GM12878 (cell line): ENCODE results near the gene SH3BP1. TPM values are rescaled to one million over a fixed set of nuclear protein-coding genes. Genes with fewer than 3 reads are reported as not detected.

Experiments used
- ATAC-seq: fragments of 200-7000 bp; cut with Tn5 transposase; 3 replicates; pipeline ENCODE4 v1.9.1; 2020; ENCODE audit warnings: mild to moderate bottlenecking, moderate library complexity
- BruUV-seq: library from RNA; stranded (reverse); fragments of 400-500 nt; replicated peaks from 2 replicates; lab custom pipeline; 2021; lab: Mats Ljungman, UMichigan
- CTCF ChIA-PET: fragments of 300-600 bp; sonication (Branson Sonifier 250); formaldehyde crosslinking; extraction: SDS; loops from one replicate; lab custom pipeline; 2021; ENCODE audit warnings: inconsistent platforms; lab: Yijun Ruan, JAX
- POLR2A ChIA-PET: fragments of 350-600 bp; formaldehyde crosslinking; extraction: SDS; loops from one replicate; lab custom pipeline; 2021; ENCODE audit warnings: inconsistent platforms; lab: Charles Lee
- RAD21 ChIA-PET: fragments of 300-600 bp; sonication (Branson Sonifier 250); formaldehyde crosslinking; loops from one replicate; lab custom pipeline; 2023; ENCODE audit warnings: antibody characterized with exemption; ENCODE audit not compliant: unreplicated experiment; lab: Charles Lee
- SMC1A ChIA-PET: fragments of 300-600 bp; sonication (Branson Sonifier 250); formaldehyde crosslinking; loops from one replicate; lab custom pipeline; 2023; ENCODE audit not compliant: unreplicated experiment, uncharacterized antibody; lab: Charles Lee
- DNase-seq: peaks from one replicate; pipeline ENCODE4 v3.0.0-alpha.2; 2011; ENCODE audit warnings: low read depth, low spot score
- FAIRE-seq: peaks from 3 replicates; lab custom pipeline; 2011; peaks lifted over from hg19 to GRCh38; lab: Jason Lieb, UNC
- H2AFZ ChIP-seq: 2 replicates; pipeline ENCODE4 v1.6.0; 2011; ENCODE audit warnings: low read depth, low read length, control low read depth; ENCODE audit not compliant: control insufficient read depth
- H3K27ac ChIP-seq: 2 replicates; pipeline ENCODE4 v1.5.1; 2011; ENCODE audit warnings: control low read depth; ENCODE audit not compliant: control insufficient read depth, insufficient read depth
- H3K27me3 ChIP-seq, 2 experiments: replicated peaks in 1 of 2; 2 replicates each; pipeline versions ENCODE4 v1.6.0 to v1.6.1; 2011; ENCODE audit warnings: low read length in 1 of 2; ENCODE audit not compliant: control insufficient read depth in 2 of 2, insufficient read depth in 2 of 2
- H3K36me3 ChIP-seq, 2 experiments: 2 replicates each; pipeline ENCODE4 v1.5.1; 2011; ENCODE audit warnings: low read length in 1 of 2; ENCODE audit not compliant: control insufficient read depth in 2 of 2, insufficient read depth in 2 of 2
- H3K4me1 ChIP-seq: 2 replicates; pipeline ENCODE4 v1.6.1; 2011; ENCODE audit warnings: mild to moderate bottlenecking, low read length, moderate library complexity, mixed read lengths; ENCODE audit not compliant: control insufficient read depth, insufficient read depth
- H3K4me2 ChIP-seq: 2 replicates; pipeline ENCODE4 v1.6.0; 2011; ENCODE audit warnings: control low read depth; ENCODE audit not compliant: control insufficient read depth, insufficient read depth
- H3K4me3 ChIP-seq: fragments of 200-600 bp; sonication (generic); 2 replicates; pipeline ENCODE4 v1.5.1; 2016
- H3K79me2 ChIP-seq: 2 replicates; pipeline ENCODE4 v1.6.0; 2011; ENCODE audit warnings: low read length; ENCODE audit not compliant: control insufficient read depth, insufficient read depth
- H3K9ac ChIP-seq: 2 replicates; pipeline ENCODE4 v1.8.0; 2011; ENCODE audit warnings: low read length, control low read depth, mixed read lengths; ENCODE audit not compliant: control insufficient read depth, insufficient read depth
- H3K9me3 ChIP-seq: replicated peaks from 3 replicates; pipeline ENCODE4 v1.5.1; 2011; ENCODE audit warnings: mild to moderate bottlenecking, low read length; ENCODE audit not compliant: control insufficient read depth, insufficient read depth
- H4K20me1 ChIP-seq: 2 replicates; pipeline ENCODE4 v1.6.0; 2011; ENCODE audit not compliant: control insufficient read depth, insufficient read depth
- CBX3 ChIP-seq: fragments of 200-600 bp; sonication (generic); IDR thresholded peaks from 2 replicates; pipeline ENCODE4 v1.6.1; 2016; ENCODE audit warnings: low read depth, borderline replicate concordance
- DPF2 ChIP-seq: fragments of 450-650 bp; IDR thresholded peaks from 2 replicates; pipeline ENCODE4 v1.6.1; 2017; ENCODE audit warnings: mild to moderate bottlenecking
- EGR1 ChIP-seq, 2 experiments: IDR thresholded peaks; 1 replicate in 1 of 2; 2 replicates in 1 of 2; pipeline ENCODE4 v1.6.1; 2011 to 2012; ENCODE audit warnings: low read depth in 2 of 2, low read length in 2 of 2, borderline replicate concordance in 1 of 2, mild to moderate bottlenecking in 1 of 2, moderate library complexity in 1 of 2
- GATAD2B ChIP-seq: fragments of 450-650 bp; conservative IDR thresholded peaks from 2 replicates; pipeline ENCODE4 v1.6.1; 2017; ENCODE audit warnings: low read depth, mild to moderate bottlenecking, moderate library complexity
- HCFC1 ChIP-seq: fragments of 150-350 bp; IDR thresholded peaks from 2 replicates; pipeline ENCODE4 v1.6.1; 2014; ENCODE audit warnings: low read length
- HDAC2 ChIP-seq: fragments of 200-600 bp; sonication (generic); IDR thresholded peaks from 2 replicates; pipeline ENCODE4 v1.6.1; 2017
- IKZF2 ChIP-seq, 2 experiments: fragments of 450-650 bp; IDR thresholded peaks; 2 replicates each; pipeline ENCODE4 v1.6.1; 2017; ENCODE audit warnings: mild to moderate bottlenecking in 2 of 2, moderate library complexity in 2 of 2
- MTA2 ChIP-seq: fragments of 450-650 bp; IDR thresholded peaks from 2 replicates; pipeline ENCODE4 v1.6.1; 2016; ENCODE audit warnings: low read depth, mild to moderate bottlenecking, moderate library complexity
- NFIC ChIP-seq: IDR thresholded peaks from 2 replicates; pipeline ENCODE4 v1.6.1; 2012; ENCODE audit warnings: low read depth, mild to moderate bottlenecking, inconsistent platforms, low read length, moderate library complexity
- POU2F2 ChIP-seq: IDR thresholded peaks from 3 replicates; pipeline ENCODE4 v1.6.1; 2011; ENCODE audit warnings: low read depth, mild to moderate bottlenecking, low read length, borderline replicate concordance
- RELA ChIP-seq: fragments of 450-650 bp; IDR thresholded peaks from 2 replicates; pipeline ENCODE4 v1.8.0; 2014; ENCODE audit warnings: borderline replicate concordance; ENCODE audit not compliant: partially characterized antibody
- SKIL ChIP-seq: fragments of 450-650 bp; IDR thresholded peaks from 2 replicates; pipeline ENCODE4 v1.6.1; 2017; ENCODE audit warnings: mild to moderate bottlenecking, low read depth, inconsistent platforms; ENCODE audit not compliant: poor library complexity, severe bottlenecking
- SMAD1 ChIP-seq: fragments of 450-650 bp; IDR thresholded peaks from 2 replicates; pipeline ENCODE4 v1.6.1; 2018; ENCODE audit warnings: mild to moderate bottlenecking, low read depth; ENCODE audit not compliant: partially characterized antibody
- SP1 ChIP-seq: IDR thresholded peaks from one replicate; pipeline ENCODE4 v1.6.1; 2011; ENCODE audit warnings: low read depth, low read length
- SREBF1 ChIP-seq: IDR thresholded peaks from 2 replicates; pipeline ENCODE4 v1.6.1; 2012; ENCODE audit warnings: mild to moderate bottlenecking, low read length
- SRF ChIP-seq, 2 experiments: IDR thresholded peaks; 2 replicates each; pipeline ENCODE4 v1.6.1; 2011; ENCODE audit warnings: low read depth in 2 of 2, low read length in 2 of 2, mild to moderate bottlenecking in 1 of 2, moderate library complexity in 1 of 2
- SUPT20H ChIP-seq: IDR thresholded peaks from 2 replicates; pipeline ENCODE4 v1.6.1; 2011; ENCODE audit warnings: low read depth, mild to moderate bottlenecking, low read length, moderate library complexity, borderline replicate concordance; ENCODE audit not compliant: control insufficient read depth
- ZZZ3 ChIP-seq: IDR thresholded peaks from 2 replicates; pipeline ENCODE4 v1.6.1; 2011; ENCODE audit warnings: low read depth; ENCODE audit not compliant: control insufficient read depth, insufficient read length
- WGBS: methylation state at CpG from one replicate; pipeline ENCODE4 v1.1.6; 2016; ENCODE audit warnings: low lambda C conversion rate; ENCODE audit not compliant: insufficient replicate concordance, insufficient coverage; ENCODE audit errors: missing lambda C conversion rate; 5-methylcytosine and 5-hydroxymethylcytosine counted together
- in situ Hi-C: fragments of 300-500 bp; cut with MboI; formaldehyde crosslinking; loops from 9 replicates; pipeline ENCODE4 v1.14.3; 2018; ENCODE audit warnings: mixed read lengths
- intact Hi-C: fragments of 100-400 bp; cut with micrococcal nuclease; formaldehyde crosslinking; loops from one replicate; pipeline ENCODE4 v1.14.2; 2022; ENCODE audit not compliant: unreplicated experiment
- polyA plus RNA-seq, 11 experiments: library from polyadenylated mRNA; depleted of rRNA in 4 of 11; unstranded in 6 of 11; stranded (reverse) in 5 of 11; fragments of >200 nt; fragmentation: Nextera tagmentation in 4 of 11; fragmentation: Illumina TruSeq in 1 of 11; extraction: Ambion mirVana in 4 of 11; extraction: Trizol in 1 of 11; gene quantifications; 1 replicate in 1 of 11; 2 replicates in 10 of 11; pipeline versions ENCODE4 v1.2.1 to v1.2.3, GENCODE V29; 2011 to 2016; ENCODE audit warnings: inconsistent platforms in 2 of 11, missing spikeins in 2 of 11, low read depth in 1 of 11
- total RNA-seq, 4 experiments: library from RNA; depleted of rRNA in 3 of 4; stranded (reverse); fragments of >200 nt in 3 of 4; fragmentation: Illumina TruSeq in 1 of 4; extraction: Trizol in 1 of 4; gene quantifications; 2 replicates each; pipeline versions ENCODE4 v1.2.1 to v1.2.3, GENCODE V29; 2013 to 2021
- TF ChIP-seq, protein P1 (sequence below): fragments of 450-650 bp; IDR thresholded peaks from 2 replicates; pipeline ENCODE4 v1.6.1; 2014; ENCODE audit warnings: mild to moderate bottlenecking
- TF ChIP-seq, protein P2 (sequence below): IDR thresholded peaks from 2 replicates; pipeline ENCODE4 v1.6.1; 2011; ENCODE audit warnings: low read depth, low read length, improper control_type of control experiment, borderline replicate concordance

Gene SH3BP1
- total and polyA plus RNA-seq, 10 of the 15 experiments (the other 5 are each of a cell fraction or from before 2014, with no cell fraction given), result 0.29 to 70.5 (median 22.5) TPM

DNA sequence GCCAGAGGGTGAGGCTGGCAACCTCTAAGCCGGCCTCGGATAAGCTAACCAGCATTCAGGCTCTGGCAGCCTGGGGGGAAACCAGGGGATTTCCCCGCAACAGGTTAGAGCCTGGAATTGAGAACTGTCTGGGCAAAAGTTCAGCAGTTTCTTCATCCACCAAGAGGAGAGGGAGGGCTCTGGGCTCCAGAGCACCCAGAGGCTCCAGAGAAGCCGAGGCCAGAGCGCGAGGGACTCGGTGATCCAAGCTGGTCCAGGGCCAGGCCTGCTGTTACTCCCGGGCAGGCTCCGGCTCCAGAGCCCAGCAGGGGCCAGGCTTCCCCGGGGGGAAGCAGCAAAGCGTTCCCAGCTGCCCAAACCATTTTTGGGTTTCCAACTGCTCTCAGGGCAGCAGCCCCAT, 13.3 kb upstream of the SH3BP1 start (continued):
- TF ChIP-seq, protein P1, sequence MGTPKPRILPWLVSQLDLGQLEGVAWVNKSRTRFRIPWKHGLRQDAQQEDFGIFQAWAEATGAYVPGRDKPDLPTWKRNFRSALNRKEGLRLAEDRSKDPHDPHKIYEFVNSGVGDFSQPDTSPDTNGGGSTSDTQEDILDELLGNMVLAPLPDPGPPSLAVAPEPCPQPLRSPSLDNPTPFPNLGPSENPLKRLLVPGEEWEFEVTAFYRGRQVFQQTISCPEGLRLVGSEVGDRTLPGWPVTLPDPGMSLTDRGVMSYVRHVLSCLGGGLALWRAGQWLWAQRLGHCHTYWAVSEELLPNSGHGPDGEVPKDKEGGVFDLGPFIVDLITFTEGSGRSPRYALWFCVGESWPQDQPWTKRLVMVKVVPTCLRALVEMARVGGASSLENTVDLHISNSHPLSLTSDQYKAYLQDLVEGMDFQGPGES, result no peak
- peak; percentile 75 for TF ChIP-seq RELA
- no peak for TF ChIP-seq ZZZ3

DNA sequence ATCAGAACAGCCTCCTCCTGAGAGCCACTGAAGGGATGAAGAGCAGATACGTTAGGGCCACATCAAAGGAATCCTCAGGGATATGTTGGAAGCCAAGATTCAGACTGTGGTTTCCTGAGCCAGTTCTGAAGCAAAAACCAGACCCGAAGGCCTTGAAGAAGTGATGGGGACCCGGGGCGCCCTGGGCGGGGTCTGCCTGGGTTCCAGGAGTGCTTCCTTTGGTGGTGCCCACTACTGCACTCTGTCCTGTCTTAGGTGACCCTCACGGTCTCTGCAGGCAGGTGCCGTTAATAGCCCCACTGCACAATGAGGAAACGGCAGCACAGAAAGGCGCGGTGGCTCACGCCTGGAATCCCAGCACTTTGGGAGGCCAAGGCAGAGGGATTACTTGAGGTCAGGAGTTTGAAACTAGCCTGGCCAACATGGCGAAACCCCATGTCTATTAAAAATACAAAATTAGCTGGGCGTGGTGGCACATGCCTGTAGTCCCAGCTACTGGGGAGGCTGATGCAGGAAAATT, 12.9 kb upstream of the SH3BP1 start:
- WGBS, result 83% methylated on average over 12 of the region's 13 CpGs
- Histone ChIP-seq H3K36me3 (peaks cover 14 to 17% of the 10 kb centered on the region in 2 experiments; a peak in 3 of 4 replicates), H4K20me1 (no peaks in the 10 kb centered on the region), H3K27me3 (no peaks in the 10 kb centered on the region), H3K4me2 (no peak overlapping the region), H3K27ac (no peak overlapping the region), H3K79me2 (no peaks in the 10 kb centered on the region), H3K4me3 (no peak overlapping the region), H2AFZ (no peak overlapping the region), H3K9ac (no peak overlapping the region), H3K4me1 (peaks cover 27% of the 10 kb centered on the region), H3K9me3 (no peaks in the 10 kb centered on the region)
- no TSS peak for BruUV-seq
- DNase-seq (no peak), FAIRE-seq (no peak), ATAC-seq (no peak)
- intact Hi-C loops (no loop called here), in situ Hi-C loops (loop anchor here (5.0 kb wide), 1 partner anchor 56 kb away; no protein-coding TSS in a partner anchor)
- ChIA-PET POLR2A (interaction anchor here (0.9 to 5.0 kb wide), 12 partner anchors 7 to 218 kb away, joined by 3 to 45 read pairs (median 6); partner anchors contain the start of genes ANKRD54, GGA1, LGALS1 and SH3BP1), CTCF (interaction anchor here (0.6 to 14.9 kb wide), 8 partner anchors 7 to 397 kb away, joined by 3 to 275 read pairs (median 44); partner anchors contain the start of genes GGA1, LGALS1, NOL12 and PDXP), RAD21 (interaction anchor here (0.9 to 7.1 kb wide), 9 partner anchors 8 to 54 kb away, joined by 3 to 76 read pairs (median 14); partner anchors contain the start of genes LGALS1, PDXP and SH3BP1), SMC1A (interaction anchor here (0.9 to 5.9 kb wide), 17 partner anchors 9 to 57 kb away, joined by 3 to 69 read pairs (median 5); partner anchors contain the start of genes PDXP and SH3BP1)
- TF ChIP-seq POU2F2, result no peak
- TF ChIP-seq SMAD1, result no peak
- no peak for TF ChIP-seq SP1
- TF ChIP-seq CBX3, result no peak
- TF ChIP-seq SKIL, result no peak
- TF ChIP-seq NFIC, result no peak
- TF ChIP-seq SREBF1, result no peak
- TF ChIP-seq SUPT20H, result no peak
- TF ChIP-seq DPF2, result no peak
- TF ChIP-seq GATAD2B, result no peak
- no peak for TF ChIP-seq HCFC1
- no peak for TF ChIP-seq SRF (IDR thresholded peaks at IDR 0.05; ENCODE audit: low read depth in 2 of 2, low read length in 2 of 2)
- TF ChIP-seq, protein P2, sequence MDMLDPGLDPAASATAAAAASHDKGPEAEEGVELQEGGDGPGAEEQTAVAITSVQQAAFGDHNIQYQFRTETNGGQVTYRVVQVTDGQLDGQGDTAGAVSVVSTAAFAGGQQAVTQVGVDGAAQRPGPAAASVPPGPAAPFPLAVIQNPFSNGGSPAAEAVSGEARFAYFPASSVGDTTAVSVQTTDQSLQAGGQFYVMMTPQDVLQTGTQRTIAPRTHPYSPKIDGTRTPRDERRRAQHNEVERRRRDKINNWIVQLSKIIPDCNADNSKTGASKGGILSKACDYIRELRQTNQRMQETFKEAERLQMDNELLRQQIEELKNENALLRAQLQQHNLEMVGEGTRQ, result no peak
- no peak for TF ChIP-seq EGR1 (IDR thresholded peaks at IDR 0.05; ENCODE audit: borderline replicate concordance in 1 of 2, low read depth in 2 of 2, low read length in 2 of 2)
- TF ChIP-seq IKZF2 (IDR thresholded peaks at IDR 0.05), result no peak
- TF ChIP-seq MTA2, result no peak
- TF ChIP-seq HDAC2, result no peak
